ENCODE results near the gene SAMD14.

DNA sequence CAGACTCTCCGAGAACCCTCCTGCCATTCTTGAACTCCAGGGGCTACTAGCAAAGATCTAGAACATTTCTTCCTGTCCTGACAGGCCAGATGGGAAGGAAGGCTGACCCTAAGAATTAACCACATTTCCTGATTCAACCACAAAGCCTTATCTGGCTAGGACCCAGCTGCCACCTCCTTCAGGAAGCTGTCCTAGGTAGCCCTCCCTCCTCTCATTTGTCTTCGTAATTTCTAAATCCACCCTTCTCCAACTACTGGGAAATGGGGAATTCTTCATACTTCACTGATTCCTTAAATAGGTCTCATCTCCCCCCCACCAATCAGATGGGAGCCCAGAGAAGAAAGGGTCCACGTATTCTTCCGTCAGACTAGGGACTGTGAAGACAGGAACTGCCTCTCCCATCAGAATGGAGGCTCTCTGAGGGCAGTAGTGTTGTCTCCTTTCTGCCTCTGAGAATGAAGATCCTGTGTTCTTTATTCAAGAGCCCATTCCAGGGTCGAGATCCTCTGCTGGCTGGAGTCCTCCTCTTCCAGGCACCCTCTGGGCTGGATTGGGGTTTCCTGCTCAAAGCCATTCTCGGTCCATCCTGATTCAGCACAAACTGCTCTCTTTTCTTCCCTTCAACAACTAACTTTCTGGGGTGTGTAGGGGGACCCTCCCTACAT is 2.1 kb downstream of the SAMD14 start:
- TF ChIP-seq, protein P1, sequence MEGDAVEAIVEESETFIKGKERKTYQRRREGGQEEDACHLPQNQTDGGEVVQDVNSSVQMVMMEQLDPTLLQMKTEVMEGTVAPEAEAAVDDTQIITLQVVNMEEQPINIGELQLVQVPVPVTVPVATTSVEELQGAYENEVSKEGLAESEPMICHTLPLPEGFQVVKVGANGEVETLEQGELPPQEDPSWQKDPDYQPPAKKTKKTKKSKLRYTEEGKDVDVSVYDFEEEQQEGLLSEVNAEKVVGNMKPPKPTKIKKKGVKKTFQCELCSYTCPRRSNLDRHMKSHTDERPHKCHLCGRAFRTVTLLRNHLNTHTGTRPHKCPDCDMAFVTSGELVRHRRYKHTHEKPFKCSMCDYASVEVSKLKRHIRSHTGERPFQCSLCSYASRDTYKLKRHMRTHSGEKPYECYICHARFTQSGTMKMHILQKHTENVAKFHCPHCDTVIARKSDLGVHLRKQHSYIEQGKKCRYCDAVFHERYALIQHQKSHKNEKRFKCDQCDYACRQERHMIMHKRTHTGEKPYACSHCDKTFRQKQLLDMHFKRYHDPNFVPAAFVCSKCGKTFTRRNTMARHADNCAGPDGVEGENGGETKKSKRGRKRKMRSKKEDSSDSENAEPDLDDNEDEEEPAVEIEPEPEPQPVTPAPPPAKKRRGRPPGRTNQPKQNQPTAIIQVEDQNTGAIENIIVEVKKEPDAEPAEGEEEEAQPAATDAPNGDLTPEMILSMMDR (IDR thresholded peaks at IDR 0.05): no peak
- TF ChIP-seq POLR2A (IDR thresholded peaks at IDR 0.05): no peak

Measured in Peyer's patch (tissue), 4 donors.